ENCODE results near the gene SLC25A11. TPM values are rescaled to one million over a fixed set of nuclear protein-coding genes. Genes with fewer than 3 reads are reported as not detected.
A peak's percentile ranks its signal among the peaks of the same experiment; 100 is the strongest.

The SLC25A11 gene
- total and polyA plus RNA-seq, 2 experiments from 2014 or later = 59.5 to 78.7 TPM

DNA sequence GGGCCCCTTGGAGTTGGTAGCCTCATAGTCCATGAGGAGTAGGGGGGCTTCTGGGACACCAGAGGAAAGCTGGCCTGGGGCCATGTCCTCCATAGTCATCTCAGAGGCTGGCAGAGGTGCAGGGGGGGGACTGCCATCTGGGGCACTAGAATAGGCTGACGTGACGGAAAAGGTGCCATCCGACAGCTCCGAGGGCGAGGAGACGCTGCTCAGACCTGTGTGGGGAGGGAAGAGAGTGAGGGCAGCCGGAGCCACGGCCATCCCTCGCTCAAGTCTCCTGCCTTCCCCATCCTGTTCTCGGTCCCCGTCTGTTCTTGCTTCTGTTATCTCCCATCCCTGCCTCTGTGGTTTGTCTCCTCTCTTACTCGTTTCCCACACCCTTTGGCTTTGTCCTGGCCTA lies 32.5 kb upstream of the SLC25A11 start:
- Histone ChIP-seq H3K9me3 (ENCODE audit: low read depth) (no peaks in the 10 kb centered on the region), H3K9me2 (replicated peaks; ENCODE audit: insufficient read depth) (no peaks in the 10 kb centered on the region), H3K4me2 (no peak overlapping the region), H3K27me3 (no peaks in the 10 kb centered on the region), H3K79me2 (peaks cover 51% of the 10 kb centered on the region), H3K4me1 (ENCODE audit: insufficient read depth) (peaks cover 14% of the 10 kb centered on the region), H3K27ac (no peak overlapping the region), H3K4me3 (no peak overlapping the region), H3K36me3 (replicated peaks; ENCODE audit: insufficient read depth, low read depth) (no peaks in the 10 kb centered on the region), H4K20me1 (ENCODE audit: insufficient read depth, poor library complexity, severe bottlenecking) (no peaks in the 10 kb centered on the region), H2AFZ (no peak overlapping the region)
- TF ChIP-seq EZH2 (IDR thresholded peaks at IDR 0.05; ENCODE audit: borderline replicate concordance) = no peak
- WGBS (ENCODE audit: low lambda C conversion rate, missing lambda C conversion rate) = 89% methylated on average over 12 of the region's 12 CpGs
- no peak for DNase-seq (ENCODE audit: low spot score)

DNA sequence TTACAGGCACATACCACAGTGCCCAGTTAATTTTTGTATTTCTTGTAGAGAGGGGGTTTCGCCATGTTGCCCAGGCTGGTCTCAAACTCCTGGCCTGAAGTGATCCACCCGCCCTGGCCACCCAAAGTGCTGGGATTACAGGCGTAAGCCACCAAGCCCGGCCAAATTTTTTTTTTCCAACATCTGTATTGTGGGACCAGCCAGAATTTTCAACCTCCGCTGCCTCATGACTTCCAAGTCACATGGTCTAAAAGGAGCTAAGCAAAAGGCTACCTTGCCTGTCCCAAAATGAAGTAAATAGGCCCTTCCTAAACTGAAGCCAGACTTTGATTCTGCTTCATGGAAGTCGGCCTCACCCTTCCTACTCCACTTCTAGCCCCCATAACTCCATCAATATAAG lies 32.0 kb upstream of the SLC25A11 start:
- Histone ChIP-seq H3K4me1 (ENCODE audit: insufficient read depth) (peaks cover 14% of the 10 kb centered on the region), H3K4me2 (no peak overlapping the region), H3K9me2 (replicated peaks; ENCODE audit: insufficient read depth) (no peaks in the 10 kb centered on the region), H3K9me3 (ENCODE audit: low read depth) (no peaks in the 10 kb centered on the region), H3K4me3 (no peak overlapping the region), H3K36me3 (replicated peaks; ENCODE audit: insufficient read depth, low read depth) (no peaks in the 10 kb centered on the region), H3K79me2 (peaks cover 51% of the 10 kb centered on the region), H3K27ac (no peak overlapping the region), H3K27me3 (no peaks in the 10 kb centered on the region), H2AFZ (no peak overlapping the region), H4K20me1 (ENCODE audit: insufficient read depth, poor library complexity, severe bottlenecking) (no peaks in the 10 kb centered on the region)
- TF ChIP-seq EZH2 (IDR thresholded peaks at IDR 0.05; ENCODE audit: borderline replicate concordance) (no peak), EZH2phosphoT487 (IDR thresholded peaks at IDR 0.05; ENCODE audit: low read depth, severe bottlenecking, unreplicated experiment) (no peak)
- TF ChIP-seq, protein P1, sequence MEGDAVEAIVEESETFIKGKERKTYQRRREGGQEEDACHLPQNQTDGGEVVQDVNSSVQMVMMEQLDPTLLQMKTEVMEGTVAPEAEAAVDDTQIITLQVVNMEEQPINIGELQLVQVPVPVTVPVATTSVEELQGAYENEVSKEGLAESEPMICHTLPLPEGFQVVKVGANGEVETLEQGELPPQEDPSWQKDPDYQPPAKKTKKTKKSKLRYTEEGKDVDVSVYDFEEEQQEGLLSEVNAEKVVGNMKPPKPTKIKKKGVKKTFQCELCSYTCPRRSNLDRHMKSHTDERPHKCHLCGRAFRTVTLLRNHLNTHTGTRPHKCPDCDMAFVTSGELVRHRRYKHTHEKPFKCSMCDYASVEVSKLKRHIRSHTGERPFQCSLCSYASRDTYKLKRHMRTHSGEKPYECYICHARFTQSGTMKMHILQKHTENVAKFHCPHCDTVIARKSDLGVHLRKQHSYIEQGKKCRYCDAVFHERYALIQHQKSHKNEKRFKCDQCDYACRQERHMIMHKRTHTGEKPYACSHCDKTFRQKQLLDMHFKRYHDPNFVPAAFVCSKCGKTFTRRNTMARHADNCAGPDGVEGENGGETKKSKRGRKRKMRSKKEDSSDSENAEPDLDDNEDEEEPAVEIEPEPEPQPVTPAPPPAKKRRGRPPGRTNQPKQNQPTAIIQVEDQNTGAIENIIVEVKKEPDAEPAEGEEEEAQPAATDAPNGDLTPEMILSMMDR (IDR thresholded peaks at IDR 0.05; ENCODE audit: poor library complexity) = no peak
- no peak for DNase-seq (ENCODE audit: low spot score)
- 95% methylated on average over 6 of the region's 6 CpGs for WGBS (ENCODE audit: low lambda C conversion rate, missing lambda C conversion rate)

DNA sequence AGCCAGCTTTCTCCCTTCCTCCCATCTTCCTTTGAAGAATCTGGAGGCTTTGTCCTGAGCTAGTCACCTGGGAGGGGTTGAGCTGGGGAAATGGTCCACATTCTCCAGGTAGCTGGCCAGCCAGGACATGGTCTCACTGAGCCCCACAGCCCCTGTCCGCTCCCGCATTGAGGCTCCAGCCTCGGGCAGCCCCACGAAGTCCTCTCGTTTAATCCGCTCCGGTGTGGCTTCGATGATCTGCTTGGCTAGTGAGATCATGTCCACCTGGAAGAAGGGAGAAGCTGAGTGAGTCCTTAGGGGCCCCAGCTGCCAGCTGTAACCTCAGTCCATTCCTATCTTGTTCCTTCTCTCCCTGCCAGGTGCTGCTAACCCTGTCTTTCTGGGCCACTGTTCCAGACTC lies 30.4 kb upstream of the SLC25A11 start:
- H3K9me2 ChIP-seq (replicated peaks; ENCODE audit: insufficient read depth) = no peaks in the 10 kb centered on the region
- no peak overlapping the region for H3K4me3 ChIP-seq
- DNase-seq (ENCODE audit: low spot score) = no peak
- H3K27ac ChIP-seq = peak overlapping the region; percentile 93
- H3K4me2 ChIP-seq = peak overlapping the region; percentile 89
- no peak for TF ChIP-seq EZH2phosphoT487 (IDR thresholded peaks at IDR 0.05; ENCODE audit: low read depth, severe bottlenecking, unreplicated experiment)
- TF ChIP-seq EZH2 (IDR thresholded peaks at IDR 0.05; ENCODE audit: borderline replicate concordance) = no peak
- TF ChIP-seq, protein P1 (IDR thresholded peaks at IDR 0.05; ENCODE audit: poor library complexity) = no peak
- H3K79me2 ChIP-seq = peaks cover 64% of the 10 kb centered on the region
- H3K27me3 ChIP-seq = no peaks in the 10 kb centered on the region
- H4K20me1 ChIP-seq (ENCODE audit: insufficient read depth, poor library complexity, severe bottlenecking) = no peaks in the 10 kb centered on the region
- peaks cover 22% of the 10 kb centered on the region for H3K4me1 ChIP-seq (ENCODE audit: insufficient read depth)
- no peaks in the 10 kb centered on the region for H3K9me3 ChIP-seq (ENCODE audit: low read depth)
- H3K36me3 ChIP-seq (replicated peaks; ENCODE audit: insufficient read depth, low read depth) = no peaks in the 10 kb centered on the region
- WGBS (ENCODE audit: low lambda C conversion rate, missing lambda C conversion rate) = 98% methylated on average over 8 of the region's 8 CpGs
- no peak overlapping the region for H2AFZ ChIP-seq

DNA sequence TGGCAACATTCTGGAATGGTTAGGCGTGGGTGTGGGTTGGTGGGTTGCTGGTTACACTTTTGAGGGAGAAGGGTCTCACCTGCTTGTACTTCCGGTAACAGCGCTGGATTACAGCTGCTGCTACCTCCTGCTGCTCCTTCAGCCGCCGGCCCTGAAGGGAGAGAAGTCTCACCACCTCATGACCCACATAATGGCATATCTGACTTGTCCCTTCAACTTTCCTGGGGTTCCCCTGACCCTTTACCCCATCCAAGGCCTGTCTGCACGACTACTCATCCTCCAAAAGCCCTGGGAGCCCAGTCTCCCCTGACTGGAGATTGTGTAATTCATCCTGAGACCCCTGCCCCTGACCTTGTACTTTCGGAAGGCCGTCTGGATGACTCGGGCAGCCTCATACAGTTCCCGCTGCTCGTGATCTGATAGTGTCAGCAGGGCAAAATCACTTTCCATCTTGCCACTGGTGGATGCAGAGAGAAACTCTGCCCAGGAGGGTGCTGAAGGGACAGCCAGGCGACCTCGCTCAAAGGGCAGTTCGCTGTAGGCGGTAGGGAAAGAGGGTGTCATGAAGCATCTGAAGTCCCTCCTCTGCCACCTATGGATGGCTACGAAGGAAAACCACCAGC lies 29.8 kb upstream of the SLC25A11 start:
- TF ChIP-seq EZH2 (IDR thresholded peaks at IDR 0.05; ENCODE audit: borderline replicate concordance) = no peak
- TF ChIP-seq EZH2phosphoT487 (IDR thresholded peaks at IDR 0.05; ENCODE audit: low read depth, severe bottlenecking, unreplicated experiment) = no peak
- H3K27me3 ChIP-seq = no peaks in the 10 kb centered on the region
- 63% methylated on average over 16 of the region's 16 CpGs for WGBS (ENCODE audit: low lambda C conversion rate, missing lambda C conversion rate)
- H3K4me1 ChIP-seq (ENCODE audit: insufficient read depth) = peaks cover 22% of the 10 kb centered on the region
- DNase-seq (ENCODE audit: low spot score) = peak; percentile 67
- no peaks in the 10 kb centered on the region for H3K36me3 ChIP-seq (replicated peaks; ENCODE audit: insufficient read depth, low read depth)
- H3K27ac ChIP-seq = peak overlapping the region; percentile 93
- H3K4me2 ChIP-seq = peak overlapping the region; percentile 89
- no peaks in the 10 kb centered on the region for H3K9me2 ChIP-seq (replicated peaks; ENCODE audit: insufficient read depth)
- no peaks in the 10 kb centered on the region for H4K20me1 ChIP-seq (ENCODE audit: insufficient read depth, poor library complexity, severe bottlenecking)
- no peak overlapping the region for H2AFZ ChIP-seq
- H3K79me2 ChIP-seq = peaks cover 70% of the 10 kb centered on the region
- no peaks in the 10 kb centered on the region for H3K9me3 ChIP-seq (ENCODE audit: low read depth)
- H3K4me3 ChIP-seq = no peak overlapping the region
